ENCODE data around the gene SPATS2L. TPM values are rescaled to one million over a fixed set of nuclear protein-coding genes. Genes with fewer than 3 reads are reported as not detected.
"Not testable (repeated sequence)": the region's sequence is repeated elsewhere in the genome, so short reads cannot be mapped to it uniquely, and the experiment has no call there.

Gene SPATS2L
- total RNA-seq, 1 donor from 2014 or later: 40.8 TPM

GRCh38 chr2:200344202-200344601 lies 37.7 kb downstream of the SPATS2L start:
- not testable (repeated sequence) for DNase-seq (ENCODE audit: low spot score in 2 of 2); FAIRE-seq

DNA sequence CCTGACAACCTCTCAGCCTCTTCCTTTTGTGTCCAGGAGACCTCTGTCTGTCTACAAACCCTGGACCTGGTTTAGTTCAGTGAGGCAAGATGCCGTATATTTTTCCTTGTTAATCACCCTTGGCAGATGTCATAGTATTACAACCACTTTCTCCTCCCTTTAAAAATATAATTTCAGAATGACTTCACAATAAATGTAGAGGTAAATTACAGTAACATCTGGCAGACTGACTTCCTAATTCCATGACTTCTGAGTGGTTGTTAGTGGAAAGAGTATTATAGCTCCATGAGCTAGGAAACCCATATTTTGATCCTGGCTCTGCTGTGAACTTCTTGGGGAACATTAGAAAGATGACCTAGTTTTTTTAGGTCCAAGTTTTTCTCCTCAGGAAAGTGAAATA lies 39.5 kb downstream of the SPATS2L start:
- DNase-seq (ENCODE audit: low spot score in 2 of 2) (no peak), FAIRE-seq (no peak)

DNA sequence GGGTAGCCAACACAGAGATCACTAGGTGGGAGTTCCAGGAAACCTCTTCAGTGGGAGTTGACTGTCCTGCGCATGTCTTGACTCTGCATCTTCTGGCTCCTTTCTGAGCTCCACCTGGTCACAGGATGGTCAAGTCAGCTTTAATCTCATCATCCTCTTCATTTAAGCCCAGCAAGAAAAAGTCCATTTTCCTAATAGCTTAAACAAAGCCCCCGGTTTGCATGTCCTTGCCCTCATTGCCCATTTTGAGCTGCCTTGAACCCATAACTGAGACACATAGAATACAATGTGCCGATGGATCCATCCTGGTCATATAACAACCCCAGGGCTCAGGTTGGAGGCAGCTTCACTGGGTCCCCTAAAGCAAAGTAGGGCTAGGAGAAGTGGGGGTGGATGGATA lies 40.8 kb downstream of the SPATS2L start:
- no peak for FAIRE-seq
- DNase-seq (ENCODE audit: low spot score in 2 of 2): no peak

DNA sequence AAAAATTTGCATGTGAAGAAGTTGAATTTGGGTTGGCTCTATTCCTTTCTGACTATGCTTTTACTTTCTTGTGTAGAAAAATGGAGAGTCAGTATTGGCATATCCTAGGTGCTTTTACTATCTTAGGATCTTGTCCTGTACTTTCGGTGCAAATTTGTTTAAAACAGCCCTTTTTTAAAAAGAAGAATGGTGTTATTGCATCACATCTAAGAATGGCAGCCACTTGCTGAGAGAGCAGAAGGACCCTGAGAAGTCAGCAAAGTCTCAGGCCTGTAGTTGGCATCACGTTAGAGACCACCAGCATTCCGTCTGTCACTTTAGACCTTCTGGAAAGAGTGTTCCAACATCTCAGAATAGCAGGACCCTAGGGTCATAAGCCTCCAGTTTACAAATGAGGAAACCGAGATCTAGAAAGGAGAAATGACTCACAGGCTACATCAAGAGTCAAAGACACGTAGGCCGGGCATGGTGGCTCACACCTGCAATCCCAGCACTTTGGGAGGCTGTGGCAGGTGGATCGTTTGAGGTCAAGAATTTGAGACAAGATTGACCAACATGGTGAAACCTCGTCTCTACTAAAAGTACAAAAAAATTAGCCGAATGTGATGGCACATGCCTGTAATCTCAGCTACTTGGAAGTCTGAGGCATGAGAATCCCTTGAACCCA lies 42.5 kb downstream of the SPATS2L start:
- FAIRE-seq: no peak
- DNase-seq (ENCODE audit: low spot score in 2 of 2): no peak

DNA sequence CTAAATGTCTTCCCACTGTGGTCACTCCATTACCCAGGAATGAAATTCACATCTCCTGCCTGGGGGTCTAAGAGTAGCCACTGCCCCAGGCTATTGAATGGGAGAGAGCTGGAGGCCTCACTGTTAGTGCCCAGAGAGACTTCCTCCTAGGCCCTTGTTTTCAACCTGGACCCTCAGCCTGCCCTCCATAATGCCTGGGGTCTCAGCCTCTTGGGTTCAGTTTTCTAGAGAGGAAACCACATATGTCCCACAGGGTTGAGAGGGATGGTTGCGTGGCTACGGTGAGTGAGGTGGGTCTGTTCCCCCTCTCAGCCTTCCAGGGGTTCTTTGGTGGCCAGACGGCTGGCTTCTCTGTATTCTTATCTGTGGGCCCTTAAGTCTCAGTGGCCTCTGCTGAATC lies 43.4 kb downstream of the SPATS2L start:
- DNase-seq (ENCODE audit: low spot score in 2 of 2) (no peak), FAIRE-seq (no peak)

DNA sequence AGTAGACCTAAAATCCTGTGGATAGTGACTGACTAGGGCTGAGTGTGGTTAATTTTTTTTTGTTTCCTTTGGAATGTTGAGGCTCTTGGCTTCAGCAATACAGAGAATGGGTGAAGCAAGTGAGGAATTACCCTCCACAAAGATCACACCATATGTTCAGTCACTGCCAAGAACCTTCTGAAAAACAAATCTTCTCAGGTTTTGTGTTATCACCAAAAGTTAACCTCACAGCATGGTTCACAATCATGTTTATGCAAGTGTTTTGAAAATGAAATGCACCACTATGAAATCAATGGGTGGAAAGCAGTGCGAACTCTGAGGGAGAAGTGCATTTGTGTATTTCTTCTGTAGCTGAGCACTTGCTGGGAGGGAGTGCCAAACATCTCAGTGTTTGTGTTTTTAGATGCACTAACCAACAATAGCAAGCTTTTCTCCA lies 44.4 kb downstream of the SPATS2L start:
- FAIRE-seq (no peak), DNase-seq (ENCODE audit: low spot score in 2 of 2) (no peak)

DNA sequence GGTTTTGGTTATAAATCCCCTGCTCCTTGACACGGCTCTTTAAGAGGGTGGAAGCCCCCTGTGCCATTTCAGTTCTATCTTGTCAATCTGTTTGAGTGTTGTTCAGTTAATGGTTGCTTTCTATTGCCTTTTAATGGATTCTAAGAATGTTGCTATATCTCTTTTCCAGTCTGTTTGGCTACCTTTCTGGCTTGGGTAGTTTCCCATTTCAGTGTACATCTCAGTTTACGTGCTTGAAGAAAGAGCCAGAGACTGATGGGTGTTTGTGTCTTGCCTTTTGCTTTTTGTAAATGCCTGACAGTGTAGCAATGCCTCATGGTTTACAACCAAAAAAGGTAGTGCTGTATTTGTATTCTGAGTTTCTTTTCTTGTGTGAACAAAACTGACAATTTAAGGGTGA lies 45.3 kb downstream of the SPATS2L start:
- no peak for DNase-seq (ENCODE audit: low spot score in 2 of 2)
- FAIRE-seq: no peak

- no peak for FAIRE-seq
- DNase-seq (ENCODE audit: low spot score in 2 of 2): no peak
Observed at GRCh38 chr2:200352636-200353035, 46.1 kb downstream of the SPATS2L start.

GRCh38 chr2:200353120-200353519 lies 46.6 kb downstream of the SPATS2L start:
- DNase-seq (ENCODE audit: low spot score in 2 of 2) (no peak), FAIRE-seq (no peak)

DNA sequence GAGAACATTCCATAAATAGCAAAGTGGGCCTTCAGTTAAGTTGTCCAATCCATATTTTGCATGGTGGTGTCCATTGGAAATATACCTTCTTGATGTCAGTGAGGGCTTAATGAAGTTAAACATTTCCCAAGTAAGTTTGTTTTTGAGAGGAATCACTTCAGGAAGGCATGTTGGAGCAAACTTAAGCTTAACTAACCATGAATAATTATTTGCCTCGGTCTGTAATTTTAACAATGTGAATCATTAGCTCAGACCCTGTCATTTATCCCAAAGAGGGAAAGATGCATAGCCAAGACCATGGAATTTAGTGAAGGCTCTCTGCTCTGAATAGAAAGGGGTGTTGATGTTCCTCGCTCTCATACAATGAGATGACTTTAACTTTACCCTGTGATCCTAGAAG lies 47.4 kb downstream of the SPATS2L start:
- no peak for DNase-seq (ENCODE audit: low spot score in 2 of 2)
- no peak for FAIRE-seq

DNA sequence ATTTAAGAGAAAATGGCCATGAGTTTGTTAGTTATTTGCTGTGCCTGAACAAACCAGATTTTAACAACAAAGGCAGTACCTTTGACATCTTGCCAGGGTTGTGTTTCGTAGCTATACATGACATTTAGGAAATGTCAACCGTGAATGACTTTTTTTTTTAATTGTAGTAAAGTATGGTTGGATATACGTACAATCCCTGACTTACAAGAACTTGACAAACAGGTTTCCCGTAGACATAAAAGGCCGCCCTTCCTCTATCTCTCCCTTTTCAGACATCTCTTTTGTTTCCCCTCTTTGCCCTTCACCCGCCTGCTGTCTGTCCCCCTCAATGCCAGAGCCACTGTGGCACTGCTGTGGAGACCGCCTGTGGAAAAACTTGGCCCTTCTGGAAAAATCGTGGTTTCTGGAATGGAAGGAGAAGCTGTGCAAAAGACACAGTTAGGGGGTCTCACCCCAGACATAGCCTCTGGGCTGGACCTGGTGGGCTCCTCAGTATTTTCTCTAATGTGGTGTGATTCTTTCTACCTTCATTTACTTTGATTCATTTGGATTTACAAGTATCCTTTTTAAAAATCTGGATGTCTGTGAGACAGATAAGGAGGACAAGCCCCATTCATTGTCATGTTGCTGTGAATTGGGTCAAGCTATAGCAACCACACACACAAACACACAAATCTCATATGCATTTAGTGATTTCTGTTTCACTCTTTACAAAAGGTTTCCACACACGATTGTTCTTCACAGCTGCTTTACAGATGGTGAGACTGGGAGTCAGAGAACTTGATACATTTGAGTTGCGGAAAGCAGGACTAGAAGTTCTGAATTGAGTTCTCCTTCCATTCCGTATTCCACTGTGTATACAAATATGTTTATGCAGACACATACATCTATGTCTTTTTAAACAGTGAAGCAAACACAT lies 48.6 kb downstream of the SPATS2L start:
- FAIRE-seq (no peak), DNase-seq (ENCODE audit: low spot score in 2 of 2) (no peak)

DNA sequence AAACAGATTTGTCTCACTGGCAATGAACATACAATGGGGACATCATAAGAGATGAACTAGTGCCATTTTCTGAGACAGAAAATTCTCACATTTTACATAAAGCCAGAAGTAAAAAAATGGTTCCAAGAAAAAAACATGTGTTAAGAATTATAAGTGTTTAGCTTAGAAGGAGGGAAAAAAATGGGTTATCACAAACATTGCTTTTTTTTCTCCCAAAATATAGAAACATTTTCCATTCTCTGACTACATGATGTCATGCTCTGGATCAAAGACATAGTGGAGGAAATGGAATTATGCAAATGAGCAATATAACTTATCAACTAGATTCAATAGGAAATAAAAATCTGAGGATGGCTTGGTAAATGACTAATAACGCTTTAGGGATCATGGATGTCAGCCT lies 49.8 kb downstream of the SPATS2L start:
- DNase-seq (ENCODE audit: low spot score in 2 of 2) (no peak), FAIRE-seq (no peak)

- no peak for FAIRE-seq
- DNase-seq (ENCODE audit: low spot score in 2 of 2): no peak
Observed at GRCh38 chr2:200356857-200357384, 50.4 kb downstream of the SPATS2L start.

GRCh38 chr2:200357845-200358244 lies 51.4 kb downstream of the SPATS2L start:
- FAIRE-seq (no peak), DNase-seq (ENCODE audit: low spot score in 2 of 2) (no peak)

DNA sequence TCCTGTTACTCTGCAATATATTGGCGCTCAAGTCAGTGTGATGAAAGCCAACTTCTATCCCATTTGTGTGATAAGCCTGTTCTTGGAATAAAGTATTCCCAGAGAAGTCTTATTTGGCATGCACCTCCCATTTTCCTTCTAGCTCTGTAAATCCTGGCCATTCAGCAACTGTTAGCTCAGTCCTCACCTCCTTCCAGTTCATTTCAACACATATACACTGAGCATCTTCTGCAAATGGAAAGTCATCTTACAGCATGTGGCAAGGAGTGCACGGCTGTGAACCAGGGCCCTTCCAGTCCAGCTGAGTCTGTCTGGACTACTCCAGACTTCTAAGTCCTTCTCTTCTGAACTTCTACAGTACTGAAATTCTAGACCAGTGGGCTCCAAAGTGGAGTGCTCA lies 53.1 kb downstream of the SPATS2L start:
- DNase-seq (ENCODE audit: low spot score in 2 of 2) (no peak), FAIRE-seq (no peak)

DNA sequence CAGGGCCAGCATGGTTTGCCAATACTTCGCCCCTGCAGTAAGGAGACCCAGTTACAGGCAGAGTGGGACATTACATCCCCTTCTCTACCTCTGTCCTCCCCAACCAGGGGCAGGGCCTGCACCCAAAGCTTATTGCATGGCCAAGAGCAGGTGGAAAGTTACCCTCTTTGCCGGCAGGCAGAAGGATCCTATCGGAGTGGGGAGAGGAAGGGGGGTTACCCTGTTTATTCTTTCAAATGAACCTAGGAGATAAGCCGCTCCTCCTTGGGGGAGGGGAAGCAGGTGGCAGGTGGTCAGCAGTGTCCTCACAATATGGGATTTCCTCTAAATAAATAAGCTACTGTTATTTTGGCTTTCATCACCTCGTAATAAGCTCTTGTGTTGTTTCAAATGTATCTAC lies 53.9 kb downstream of the SPATS2L start:
- DNase-seq (ENCODE audit: low spot score in 2 of 2): no peak
- no peak for FAIRE-seq

DNA sequence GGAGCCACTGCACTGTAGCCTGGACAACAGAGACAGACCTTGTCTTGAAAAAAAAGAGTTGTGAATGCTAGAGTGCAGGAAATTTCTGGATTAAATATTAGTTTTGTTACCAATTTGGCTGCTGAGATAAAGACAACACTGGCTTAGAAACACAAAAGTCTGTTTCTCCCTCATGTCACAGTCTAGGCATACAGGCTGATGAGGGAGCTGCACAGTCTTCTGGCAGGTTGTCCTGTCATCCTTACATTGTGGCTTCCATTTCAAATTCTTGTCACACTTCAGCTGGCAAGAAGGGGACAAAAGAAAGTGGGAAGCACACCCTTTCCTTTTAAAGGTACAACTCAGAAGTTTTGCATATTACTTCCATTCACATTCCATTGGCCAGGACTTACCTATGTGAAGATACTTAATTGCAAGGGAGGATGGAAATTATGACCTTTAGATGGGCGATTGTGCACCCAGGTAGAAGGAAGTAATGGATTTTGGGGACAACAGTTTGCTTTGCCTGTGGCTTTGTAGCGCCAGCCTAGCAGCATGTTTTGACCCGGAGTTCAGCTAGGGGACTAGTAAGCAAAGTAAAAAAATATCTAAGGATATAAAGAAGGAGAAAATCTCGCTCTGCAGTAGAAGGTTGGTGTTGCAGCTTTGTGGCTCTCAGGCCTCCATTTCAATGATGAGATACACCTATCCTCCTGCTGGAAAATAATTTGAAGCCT lies 55.9 kb downstream of the SPATS2L start:
- no peak for FAIRE-seq
- no peak for DNase-seq (ENCODE audit: low spot score in 2 of 2)

GRCh38 chr2:200363279-200363678 lies 56.8 kb downstream of the SPATS2L start:
- DNase-seq (ENCODE audit: low spot score in 2 of 2): no peak
- no peak for FAIRE-seq

DNA sequence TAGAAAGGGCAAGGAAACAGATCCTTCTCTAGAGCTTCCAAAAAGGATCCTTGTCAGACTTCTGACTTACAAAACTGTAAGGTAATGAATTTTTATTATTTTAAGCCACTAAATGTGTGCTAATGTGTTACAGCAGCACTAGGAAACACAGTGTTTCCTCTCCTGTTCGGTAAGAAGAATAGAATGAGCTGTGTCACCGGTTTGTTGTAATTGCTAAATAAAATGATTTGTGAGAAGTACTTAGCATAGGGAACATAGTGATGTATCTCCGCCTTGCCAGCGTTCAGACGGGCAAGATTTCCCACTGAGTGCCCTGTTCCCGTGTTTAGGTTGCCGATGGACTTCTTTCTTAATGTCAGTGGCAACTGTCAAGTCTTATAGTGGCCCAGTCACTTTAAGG lies 57.6 kb downstream of the SPATS2L start:
- DNase-seq (ENCODE audit: low spot score in 2 of 2) (no peak), FAIRE-seq (no peak)

DNA sequence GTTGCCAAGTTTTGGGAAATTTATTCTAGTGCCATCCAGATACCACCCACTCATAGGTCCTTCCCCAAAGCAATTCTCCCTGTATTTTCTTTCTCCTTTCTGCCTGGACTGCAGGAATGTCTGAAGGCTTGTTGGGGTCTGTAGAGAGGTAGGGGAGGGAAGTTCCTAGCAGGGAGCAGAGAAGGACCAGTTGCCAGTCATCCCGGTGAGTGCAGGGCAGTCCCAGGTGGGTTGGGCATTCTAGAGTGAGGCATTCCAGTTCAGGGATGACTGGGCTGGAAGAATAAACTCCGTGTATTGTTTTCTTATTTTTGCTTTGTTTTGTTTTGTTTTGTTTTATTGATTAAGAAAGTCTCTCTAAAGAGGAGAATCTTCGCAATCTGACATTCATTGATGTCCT lies 58.1 kb downstream of the SPATS2L start:
- FAIRE-seq: no peak
- no peak for DNase-seq (ENCODE audit: low spot score in 2 of 2)

DNA sequence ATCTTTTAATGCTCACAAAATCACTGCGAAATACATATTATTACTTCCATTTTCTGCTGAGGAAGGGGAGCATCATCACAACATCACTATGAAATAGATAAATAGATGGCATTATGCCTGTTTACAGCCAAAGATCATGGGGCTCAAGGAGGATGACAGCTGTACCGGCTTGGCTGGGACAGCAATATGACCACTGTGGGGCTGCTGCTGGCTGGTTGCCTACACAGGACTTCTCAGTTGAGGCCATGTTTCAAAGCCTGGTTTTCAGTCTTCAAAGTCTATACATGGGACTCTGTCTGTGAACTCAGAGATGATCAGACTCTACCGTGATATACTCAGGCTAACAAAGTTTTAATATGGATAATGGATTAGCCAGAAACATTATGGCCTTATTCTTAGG lies 58.7 kb downstream of the SPATS2L start:
- DNase-seq (ENCODE audit: low spot score in 2 of 2) (no peak), FAIRE-seq (no peak)
